GM08714 (cell line): ENCODE data around the gene MALRD1.

Experiments
- H3K4me3 ChIP-seq: fragments of 200-500 bp; sonication (Bioruptor generic); 2 replicates; pipeline ENCODE4 v1.5.1; 2014; ENCODE audit warnings: mild to moderate bottlenecking, low read length, inconsistent platforms
- ZNF274 ChIP-seq: IDR thresholded peaks from 2 replicates; pipeline ENCODE4 v1.6.1; 2012; ENCODE audit warnings: mild to moderate bottlenecking, low read depth, low read length

The MALRD1 gene

DNA sequence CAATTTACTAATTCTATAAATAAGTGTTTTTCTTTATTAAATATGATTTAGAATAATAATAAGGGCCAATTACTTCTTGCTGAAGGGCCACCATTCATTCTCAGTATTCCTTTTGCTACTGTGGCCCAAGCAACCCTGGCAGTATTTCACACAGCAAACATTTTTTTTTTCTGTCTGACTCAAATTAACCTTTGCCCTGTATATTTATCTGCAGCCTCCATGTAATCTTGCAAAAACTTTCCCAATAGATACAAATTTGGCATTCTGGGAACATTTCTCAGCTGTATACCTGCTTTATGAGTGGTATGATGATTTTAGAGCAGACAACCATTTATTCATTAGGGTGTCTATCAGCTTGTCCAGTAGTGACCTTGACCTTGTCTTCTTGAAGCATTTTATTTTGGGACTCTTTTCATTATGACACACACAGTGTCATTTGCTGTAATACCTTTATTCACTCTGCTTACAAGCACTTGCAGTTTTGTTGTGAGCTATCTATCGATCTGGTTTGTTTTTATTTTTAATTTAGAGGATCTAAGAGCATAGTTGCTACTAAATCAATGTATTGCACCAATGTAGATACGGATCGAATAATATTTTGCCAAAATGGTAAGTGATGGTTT lies 607.9 kb downstream of the MALRD1 start:
- no peak overlapping the region for H3K4me3 ChIP-seq
- TF ChIP-seq ZNF274: no peak

DNA sequence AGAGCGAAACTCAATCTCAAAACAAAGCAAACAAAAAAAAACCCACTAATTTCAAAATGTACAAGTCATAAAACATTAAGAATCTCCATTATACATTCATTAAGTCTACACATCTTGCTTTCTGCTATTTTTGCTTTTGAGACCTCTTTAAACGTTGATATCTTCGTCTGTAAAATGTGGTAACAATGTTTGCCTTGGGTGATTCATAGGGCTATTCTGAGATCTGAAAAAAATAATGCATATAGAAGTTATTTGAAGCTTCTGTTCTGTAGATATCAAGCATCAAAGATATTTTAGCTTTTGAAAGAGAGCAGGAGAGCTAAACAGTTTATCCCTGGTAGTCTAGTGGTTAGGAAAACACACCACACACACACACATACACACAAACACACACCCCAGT lies 609.5 kb downstream of the MALRD1 start:
- H3K4me3 ChIP-seq: no peak overlapping the region
- TF ChIP-seq ZNF274: no peak

DNA sequence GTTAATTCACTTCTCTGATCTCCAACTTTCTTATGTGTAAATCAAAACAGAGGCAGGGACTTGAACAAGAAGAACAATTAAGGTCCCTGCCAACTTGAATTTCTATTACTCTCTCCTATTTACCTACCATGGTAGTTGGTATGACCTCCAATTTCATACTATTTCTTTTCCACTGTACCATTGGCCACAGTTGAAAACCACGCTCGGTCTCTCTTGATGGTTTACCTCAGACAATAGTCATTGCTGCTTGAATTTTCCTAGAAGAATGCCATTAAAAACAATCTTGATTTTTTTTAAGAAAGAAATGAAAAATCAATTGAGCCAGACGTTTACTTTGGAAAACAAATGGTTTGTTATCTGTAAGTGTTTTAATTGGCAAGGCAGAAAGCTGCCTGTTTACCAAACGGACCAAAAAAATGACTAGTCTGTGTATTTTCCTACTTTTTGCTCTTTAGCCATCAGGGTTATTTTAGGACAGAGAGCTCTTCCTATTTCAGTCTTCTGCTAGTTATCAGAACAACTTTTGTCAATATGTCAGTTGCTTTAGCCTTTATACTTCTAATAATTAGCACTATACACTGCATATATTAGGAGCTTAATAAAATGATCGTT lies 610.1 kb downstream of the MALRD1 start:
- H3K4me3 ChIP-seq: no peak overlapping the region
- TF ChIP-seq ZNF274: no peak

GRCh38 chr10:19659920-19660655 lies 611.5 kb downstream of the MALRD1 start:
- no peak overlapping the region for H3K4me3 ChIP-seq
- TF ChIP-seq ZNF274: no peak

DNA sequence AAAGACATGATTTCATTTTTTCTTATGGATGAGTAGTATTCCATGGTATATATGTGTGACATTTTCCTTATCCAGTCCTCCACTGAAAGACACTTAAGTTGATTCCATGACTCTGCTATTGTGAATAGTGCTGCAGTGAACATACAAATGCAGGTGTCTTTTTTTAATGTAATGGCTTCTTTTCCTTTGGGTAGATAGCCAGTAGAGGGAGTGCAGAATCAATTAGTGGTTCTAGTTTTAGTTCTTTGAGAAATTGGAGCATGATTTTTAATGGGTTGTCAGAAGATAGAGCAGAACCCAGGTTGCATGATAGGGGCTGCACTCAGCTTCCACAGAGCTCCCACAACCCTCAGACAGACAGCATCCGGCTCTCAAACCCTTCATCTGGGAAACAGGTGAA lies 614.7 kb downstream of the MALRD1 start:
- H3K4me3 ChIP-seq: no peak overlapping the region
- no peak for TF ChIP-seq ZNF274

DNA sequence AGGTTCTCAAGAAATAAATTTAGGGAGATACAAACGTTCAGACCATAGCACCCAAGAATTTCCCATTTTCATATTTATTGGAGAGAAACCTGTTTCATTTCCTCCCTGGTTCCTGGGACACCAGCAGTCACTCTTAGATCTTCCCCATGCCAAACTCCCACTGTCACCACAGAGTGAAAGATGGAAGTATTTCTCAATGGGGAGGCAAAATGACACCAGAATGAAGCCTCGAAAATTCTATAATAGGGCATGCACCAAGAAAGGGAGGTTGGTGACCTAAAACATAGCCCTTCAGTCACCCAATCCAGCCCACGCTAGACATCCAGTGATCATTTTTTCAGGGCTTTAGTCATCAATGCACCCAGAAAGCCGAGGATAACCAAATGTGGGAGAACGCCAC lies 619.5 kb downstream of the MALRD1 start:
- TF ChIP-seq ZNF274: no peak
- no peak overlapping the region for H3K4me3 ChIP-seq

DNA sequence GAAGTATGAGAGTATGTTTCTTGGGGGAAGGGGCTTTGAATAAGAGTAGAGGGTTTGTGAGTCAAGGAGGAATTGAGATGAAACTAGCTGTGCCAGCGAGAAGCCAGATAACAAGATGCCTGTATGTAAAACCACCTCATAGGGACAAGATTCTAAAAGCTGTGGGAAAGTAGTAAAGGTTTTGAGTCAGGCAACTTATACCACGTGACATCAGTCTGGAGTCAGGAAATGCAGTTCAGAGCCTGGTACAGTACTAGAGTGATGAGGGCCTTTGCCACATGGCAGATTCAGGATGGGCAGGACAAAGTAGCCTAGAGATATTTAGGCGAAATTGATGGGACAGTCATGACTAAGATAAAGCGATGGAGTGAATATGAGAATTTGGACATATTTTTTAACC lies 627.5 kb downstream of the MALRD1 start:
- no peak for TF ChIP-seq ZNF274
- no peak overlapping the region for H3K4me3 ChIP-seq

DNA sequence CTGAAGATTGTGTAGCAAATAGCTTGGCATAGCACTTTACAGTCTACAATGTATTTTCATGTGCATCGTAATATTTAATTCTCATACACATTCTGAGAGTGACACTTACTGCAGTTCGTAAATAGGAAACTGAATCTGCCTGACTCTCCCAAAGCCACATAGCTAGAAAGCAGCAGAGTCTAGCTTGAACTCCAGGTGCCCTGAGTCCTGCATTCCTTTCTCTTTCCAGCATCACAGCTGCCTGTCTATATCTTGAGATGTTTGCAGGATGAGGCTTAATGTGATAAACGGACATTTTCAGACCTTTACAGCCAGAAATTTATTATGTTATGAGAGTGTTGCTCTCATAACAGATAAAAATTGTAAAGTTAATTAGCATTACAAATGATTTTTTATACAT lies 634.8 kb downstream of the MALRD1 start:
- TF ChIP-seq ZNF274: no peak
- H3K4me3 ChIP-seq: no peak overlapping the region

- H3K4me3 ChIP-seq: no peak overlapping the region
- no peak for TF ChIP-seq ZNF274
Measured at GRCh38 chr10:19683960-19684359, 635.4 kb downstream of the MALRD1 start.

DNA sequence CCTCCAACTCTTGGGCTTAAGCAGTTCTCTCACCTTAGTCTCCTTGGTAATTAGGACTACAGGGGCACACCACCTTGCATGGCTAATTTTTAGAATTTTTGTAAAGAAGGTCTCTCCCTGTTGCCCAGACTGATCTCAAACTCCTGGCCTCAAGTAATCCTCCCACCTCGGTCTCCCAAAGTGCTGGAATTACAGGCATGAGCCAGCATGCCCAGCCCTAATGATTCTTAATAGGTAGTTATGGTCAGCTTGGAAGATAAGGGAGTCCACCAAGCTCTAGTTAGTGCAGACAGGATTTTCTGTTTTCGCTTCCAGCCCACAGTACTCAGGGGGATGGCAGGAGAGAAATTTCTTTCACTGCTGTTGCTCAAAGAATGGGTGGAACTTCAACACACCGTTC lies 639.7 kb downstream of the MALRD1 start:
- no peak for TF ChIP-seq ZNF274
- no peak overlapping the region for H3K4me3 ChIP-seq

- no peak overlapping the region for H3K4me3 ChIP-seq
- TF ChIP-seq ZNF274: no peak
Measured at GRCh38 chr10:19689231-19689630, 640.6 kb downstream of the MALRD1 start.

GRCh38 chr10:19699299-19699698 lies 650.7 kb downstream of the MALRD1 start:
- TF ChIP-seq ZNF274: no peak
- H3K4me3 ChIP-seq: no peak overlapping the region

GRCh38 chr10:19701427-19702052 lies 652.9 kb downstream of the MALRD1 start:
- TF ChIP-seq ZNF274: no peak
- no peak overlapping the region for H3K4me3 ChIP-seq

GRCh38 chr10:19702215-19702614 lies 653.6 kb downstream of the MALRD1 start:
- TF ChIP-seq ZNF274: no peak

GRCh38 chr10:19704544-19704943 lies 655.9 kb downstream of the MALRD1 start:
- no peak overlapping the region for H3K4me3 ChIP-seq
- no peak for TF ChIP-seq ZNF274

More at GRCh38 chr10:19702215-19702614, 653.6 kb downstream of the MALRD1 start:
- no peak overlapping the region for H3K4me3 ChIP-seq
